HG02981 (cell line): ENCODE results near the gene INTS14.
"Not testable (repeated sequence)": the region's sequence is repeated elsewhere in the genome, so short reads cannot be mapped to it uniquely, and the experiment has no call there.

Experiments
- ATAC-seq: cut with Tn5 transposase; IDR thresholded peaks from one replicate; pipeline ENCODE4 v1.9.1; 2021; ENCODE audit warnings: mild to moderate bottlenecking, moderate library complexity; ENCODE audit not compliant: unreplicated experiment

Gene INTS14

DNA sequence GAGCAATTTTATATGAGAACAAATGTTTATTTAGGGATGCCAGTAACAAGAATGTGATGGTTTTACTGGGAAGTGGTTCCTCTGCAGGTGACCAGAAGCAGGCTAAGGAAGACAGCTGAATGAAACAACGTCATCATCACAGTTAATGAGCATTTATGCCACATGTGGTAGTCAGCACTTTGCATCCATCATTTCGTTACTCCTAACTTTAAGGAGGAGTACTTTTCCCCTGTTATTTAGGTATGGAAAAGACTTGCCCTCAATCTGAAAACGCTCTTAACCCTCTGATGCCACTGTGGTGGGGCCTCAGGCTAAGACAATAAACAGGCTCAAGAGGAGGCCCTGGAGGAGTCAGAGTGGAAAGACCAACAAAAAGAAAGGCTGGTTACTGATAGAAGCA lies 31.2 kb downstream of the INTS14 start:
- no peak for ATAC-seq

- no peak for ATAC-seq
Measured at GRCh38 chr15:65578904-65579728, 31.8 kb downstream of the INTS14 start.

DNA sequence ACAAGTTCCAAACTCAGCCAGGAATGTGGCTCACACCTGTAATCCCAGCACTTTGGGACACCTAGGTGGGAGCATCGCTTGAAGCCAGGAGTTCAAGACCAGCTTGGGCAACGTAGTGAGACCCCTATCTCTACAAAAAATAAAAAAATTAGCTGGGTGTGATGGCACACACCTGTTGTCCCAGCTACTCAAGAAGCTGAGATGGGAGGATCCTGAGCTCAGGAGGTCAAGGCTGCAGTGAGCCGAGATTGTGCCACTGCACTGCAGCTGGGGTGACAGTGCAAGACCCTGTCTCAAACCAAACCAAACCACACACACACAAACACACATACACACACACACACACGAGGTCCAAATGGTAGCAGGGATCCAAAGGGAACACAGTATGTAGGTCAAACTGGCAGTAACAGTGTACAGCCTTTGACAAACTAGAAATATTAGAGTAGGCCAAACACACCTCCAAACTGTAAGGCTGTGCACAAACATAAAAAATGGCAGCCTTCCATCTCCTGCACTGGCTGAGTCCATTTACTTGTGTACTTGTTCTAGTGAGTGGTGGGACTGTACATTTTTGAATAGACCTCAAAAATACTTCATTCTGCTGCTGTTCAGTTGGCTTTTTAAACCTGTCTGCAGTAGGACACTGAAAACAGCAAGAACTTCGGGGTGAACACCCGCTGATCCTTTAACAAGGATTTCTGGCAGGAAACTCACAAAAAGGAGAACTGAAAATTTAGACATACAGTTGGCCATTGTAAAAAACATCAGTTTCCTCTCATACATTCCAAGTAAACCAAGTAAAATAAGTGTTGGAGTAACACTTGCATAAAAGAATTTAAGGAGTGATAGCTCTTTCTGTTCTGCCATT lies 33.6 kb downstream of the INTS14 start:
- no peak for ATAC-seq

DNA sequence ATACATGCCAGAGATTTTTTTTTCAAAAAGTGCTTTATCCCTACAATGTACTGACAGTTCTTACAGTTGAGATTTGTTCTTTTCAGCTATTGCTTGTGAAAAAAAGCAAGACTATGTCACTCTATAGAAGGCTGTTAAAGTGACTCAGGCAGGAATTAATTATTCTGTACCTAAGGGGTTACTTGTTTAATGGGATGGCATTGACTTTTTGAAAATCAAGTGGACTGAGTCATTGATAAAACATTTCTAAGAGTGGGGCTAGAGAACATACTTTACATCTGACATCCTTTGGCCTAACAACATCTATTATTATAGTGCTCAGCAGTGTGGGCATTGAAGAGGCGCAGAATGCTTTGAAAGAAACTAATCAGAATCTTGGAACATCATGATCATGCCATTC lies 34.3 kb downstream of the INTS14 start:
- no peak for ATAC-seq

- ATAC-seq, result no peak
Measured at GRCh38 chr15:65571971-65572370, 39.0 kb downstream of the INTS14 start.

GRCh38 chr15:65569728-65570127 lies 41.2 kb downstream of the INTS14 start:
- ATAC-seq, result no peak

DNA sequence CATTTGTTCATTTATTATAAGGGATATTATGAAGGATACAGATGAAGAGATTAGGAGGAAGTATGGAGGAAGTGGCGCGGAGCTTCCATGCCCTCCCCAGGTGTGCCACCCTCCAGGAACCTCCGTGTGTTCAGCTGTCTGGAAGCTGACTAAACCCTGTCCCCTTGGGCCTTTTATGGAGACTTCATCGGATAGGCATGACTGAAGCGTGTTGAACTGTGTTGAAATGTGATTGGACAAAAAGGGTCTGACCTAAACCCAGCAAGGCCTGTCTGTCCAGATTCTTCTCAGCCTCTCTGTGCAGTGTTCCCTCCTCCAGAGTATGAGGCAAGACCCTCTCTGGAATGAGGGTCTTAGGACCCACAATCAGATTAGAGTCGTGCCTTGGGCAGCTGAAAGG lies 49.0 kb downstream of the INTS14 start:
- ATAC-seq, result no peak

DNA sequence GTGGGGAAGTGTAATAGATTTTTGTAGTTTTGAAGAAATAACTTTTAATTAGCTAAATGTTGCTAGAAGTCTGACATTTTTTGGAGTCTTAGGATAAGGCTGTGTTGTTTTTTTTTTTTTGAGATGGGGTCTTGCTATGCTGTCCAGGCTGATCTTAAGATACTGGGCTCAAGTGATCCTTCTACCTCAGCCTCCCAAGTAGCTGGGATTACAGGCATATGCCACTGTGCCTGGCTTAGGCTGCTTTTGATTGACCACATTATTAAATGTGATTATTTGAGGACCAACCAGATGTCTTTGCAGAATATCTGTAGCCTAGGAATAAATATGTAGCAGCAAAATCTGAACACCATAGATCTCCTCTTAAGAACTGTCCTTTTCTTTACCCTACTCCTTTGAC lies 51.0 kb downstream of the INTS14 start:
- no peak for ATAC-seq

DNA sequence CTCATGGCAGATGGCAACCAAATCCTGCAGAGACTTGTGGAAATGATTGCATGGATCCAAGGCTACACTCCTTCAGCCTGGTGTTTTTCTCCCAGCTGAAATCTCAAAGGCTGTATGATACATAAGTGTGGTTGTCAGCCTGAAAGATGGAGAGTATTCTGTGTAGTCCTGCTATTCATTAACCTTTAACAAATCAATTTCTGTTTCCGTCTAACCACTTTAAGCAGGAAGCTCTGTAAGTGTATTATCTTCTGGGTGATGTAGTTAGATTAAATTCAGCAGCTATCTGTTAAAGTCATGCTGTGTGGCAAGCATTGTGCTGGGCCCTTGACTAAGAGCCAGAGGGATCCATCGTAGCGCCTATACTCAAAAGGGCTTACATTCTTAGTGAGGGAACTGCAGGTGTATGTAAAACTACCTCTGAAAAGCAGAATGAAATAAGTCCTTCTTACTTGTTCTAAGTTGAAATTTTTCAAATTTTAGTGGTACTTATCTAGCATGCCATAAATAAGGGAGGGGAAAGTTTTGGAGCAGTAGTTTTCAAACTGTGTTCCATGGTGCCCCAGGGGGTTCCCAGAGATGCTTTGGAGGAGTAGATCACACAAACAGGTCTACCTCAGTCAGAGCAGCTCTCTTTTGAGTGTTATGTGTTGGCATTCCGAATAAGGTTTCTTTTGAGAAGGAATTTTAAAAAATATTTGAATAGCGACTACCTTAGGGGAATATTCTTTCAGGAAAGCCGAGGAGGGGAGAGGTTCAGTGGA lies 51.8 kb downstream of the INTS14 start:
- no peak for ATAC-seq

DNA sequence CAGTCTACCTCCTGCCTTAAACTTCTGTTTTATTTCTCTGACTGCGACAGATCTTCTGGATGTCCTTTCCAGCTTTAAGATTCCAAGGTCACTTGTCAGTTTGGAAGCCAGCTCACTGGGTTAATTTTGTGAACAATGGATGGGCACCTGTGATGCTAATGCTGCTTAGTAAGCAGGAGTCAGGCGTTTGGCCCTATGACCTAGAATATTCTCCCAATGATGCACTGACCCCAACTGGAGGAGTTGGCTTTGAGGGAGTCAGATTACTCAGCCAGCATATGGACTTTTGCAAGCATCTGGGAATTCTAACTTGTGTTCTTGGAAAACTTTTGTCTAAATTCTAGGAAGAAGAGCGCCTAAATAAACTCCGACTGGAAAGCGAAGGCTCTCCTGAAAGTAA lies 52.6 kb downstream of the INTS14 start:
- no peak for ATAC-seq

DNA sequence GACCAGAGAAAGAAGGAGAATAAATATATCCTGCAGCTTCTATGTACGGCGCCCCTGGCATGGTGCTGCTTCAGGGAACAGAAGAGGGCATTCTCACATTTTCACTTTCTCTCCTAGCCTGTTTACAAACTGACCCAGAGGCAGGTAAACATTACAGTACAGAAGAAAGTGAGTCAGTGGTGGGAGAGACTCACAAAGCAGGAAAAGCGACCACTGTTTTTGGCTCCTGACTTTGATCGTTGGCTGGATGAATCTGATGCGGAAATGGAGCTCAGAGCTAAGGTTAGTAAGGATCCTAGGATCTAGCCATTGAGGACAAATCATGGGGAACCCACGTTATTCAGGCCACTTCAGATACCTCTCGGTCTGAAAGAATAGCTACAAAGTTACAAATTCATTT lies 54.3 kb downstream of the INTS14 start:
- ATAC-seq, result no peak

DNA sequence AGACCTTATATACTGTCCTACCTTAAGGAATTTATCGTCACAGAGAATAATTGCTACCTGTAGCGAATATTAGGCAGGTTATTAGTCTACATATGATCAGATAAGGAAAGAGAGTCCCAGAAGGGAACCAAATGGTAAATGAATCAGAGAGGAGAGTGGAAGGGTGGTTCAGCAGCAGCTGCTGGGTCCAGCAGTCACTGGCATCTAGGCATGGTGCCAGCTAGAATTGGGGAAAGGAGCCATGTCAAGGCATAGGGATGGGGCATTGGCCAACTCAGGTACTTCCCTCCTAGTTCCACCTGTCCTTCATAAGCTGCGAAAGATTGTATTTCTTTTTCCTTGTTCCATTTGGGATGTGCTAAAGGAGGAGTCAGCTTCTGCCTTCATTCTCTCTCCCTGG lies 57.2 kb downstream of the INTS14 start:
- ATAC-seq, result no peak

- ATAC-seq, result not testable (repeated sequence)
Measured at GRCh38 chr15:65552851-65553250, 58.1 kb downstream of the INTS14 start.

GRCh38 chr15:65551183-65551582 lies 59.7 kb downstream of the INTS14 start:
- no peak for ATAC-seq

- no peak for ATAC-seq
Measured at GRCh38 chr15:65550681-65551098, 60.2 kb downstream of the INTS14 start.

DNA sequence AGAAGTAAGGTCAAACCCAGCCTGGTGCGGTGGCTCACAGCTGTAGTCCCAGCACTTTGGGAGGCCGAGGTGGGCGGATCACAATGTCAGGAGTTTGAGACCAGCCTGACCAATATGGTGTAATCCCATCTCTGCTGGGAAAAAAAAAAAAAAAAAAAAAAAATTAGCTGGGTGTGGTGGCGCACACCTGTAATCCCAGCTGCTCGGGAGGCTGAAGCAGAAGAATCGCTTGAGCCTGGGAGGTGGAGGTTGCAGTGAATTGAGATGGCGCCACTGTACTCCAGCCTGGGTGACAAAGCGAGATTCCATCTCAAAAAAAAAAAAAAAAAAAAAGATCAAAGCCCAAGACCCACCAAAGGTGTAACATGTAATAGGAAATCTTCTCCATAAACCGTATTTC lies 61.6 kb downstream of the INTS14 start:
- not testable (repeated sequence) for ATAC-seq

- ATAC-seq, result no peak
Measured at GRCh38 chr15:65547841-65548240, 63.1 kb downstream of the INTS14 start.

DNA sequence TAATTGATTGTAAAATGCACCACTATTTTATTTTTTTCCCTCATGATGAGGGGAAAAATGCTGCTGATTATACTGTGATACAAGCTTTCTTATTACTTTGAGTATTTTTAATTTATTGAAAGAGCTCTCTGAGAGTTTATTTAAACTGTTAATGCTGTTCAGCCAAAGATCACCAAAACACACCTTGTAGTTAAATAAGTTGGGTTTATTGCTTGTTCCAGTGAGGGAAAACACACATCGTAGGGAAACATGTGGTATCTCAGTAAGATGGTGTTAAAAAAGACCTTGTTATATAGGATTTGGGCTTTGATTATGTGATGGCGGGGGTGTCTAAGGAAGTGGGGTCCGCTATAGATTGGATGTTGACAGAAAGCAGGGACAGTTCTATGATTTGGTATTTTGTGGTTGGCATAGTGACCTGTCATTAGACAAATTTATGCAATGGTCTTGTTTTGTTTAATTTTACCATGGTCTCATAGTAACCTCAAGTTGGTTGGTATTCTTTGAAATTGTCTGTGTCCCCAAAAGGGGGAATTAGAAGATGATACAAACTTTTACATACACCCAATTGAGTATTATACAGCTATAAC lies 69.6 kb downstream of the INTS14 start:
- ATAC-seq, result no peak

DNA sequence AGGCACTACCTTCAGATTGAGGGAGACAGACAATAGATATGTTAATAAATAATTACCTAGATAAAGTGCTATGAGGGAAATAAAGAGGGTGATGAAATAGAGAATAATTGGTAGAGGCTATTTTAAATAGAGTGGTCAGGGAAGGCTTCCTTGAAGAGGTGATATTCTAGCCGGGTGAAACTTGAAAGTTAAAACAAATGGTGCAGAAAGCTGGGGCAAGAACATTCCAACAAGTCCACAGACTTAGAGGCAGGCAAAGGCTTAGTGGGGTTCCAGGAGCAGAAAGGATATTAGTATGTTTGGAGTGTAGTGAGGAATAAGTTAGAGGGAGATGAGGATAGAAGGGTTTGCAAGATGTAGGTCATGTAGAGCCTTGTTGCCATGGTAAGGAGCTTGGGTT lies 70.6 kb downstream of the INTS14 start:
- no peak for ATAC-seq

GRCh38 chr15:65535192-65535591 lies 75.7 kb downstream of the INTS14 start:
- ATAC-seq, result no peak
